Vagina (tissue), 2 donors: ENCODE data around the gene ZBTB2.

Source experiments
- CTCF ChIP-seq, 3 experiments: fragments of 450-650 bp in 2 of 3; fragments of 200-600 bp in 1 of 3; sonication (generic) in 1 of 3; IDR thresholded peaks; one replicate each; pipeline ENCODE4 v1.5.1; 2017 to 2019; ENCODE audit warnings: antibody characterized with exemption in 3 of 3, mild to moderate bottlenecking in 2 of 3, moderate library complexity in 2 of 3
- POLR2A ChIP-seq, 2 donors: fragments of 450-650 bp; IDR thresholded peaks; one replicate each; pipeline ENCODE4 v1.6.1; 2017; ENCODE audit warnings: antibody characterized with exemption in 2 of 2, mild to moderate bottlenecking in 2 of 2, moderate library complexity in 2 of 2

- TF ChIP-seq CTCF (IDR thresholded peaks at IDR 0.05) (no peak), POLR2A (IDR thresholded peaks at IDR 0.05) (no peak)
These were observed 33.5 kb downstream of the ZBTB2 start for GRCh38 chr6:151357758-151358436.
